Prostate gland (tissue), 2 donors: ENCODE measurements around the gene C1GALT1. TPM values are rescaled to one million over a fixed set of nuclear protein-coding genes. Genes with fewer than 3 reads are reported as not detected.
A peak's percentile ranks its signal among the peaks of the same experiment; 100 is the strongest.
"Not testable (repeated sequence)": the region's sequence is repeated elsewhere in the genome, so short reads cannot be mapped to it uniquely, and the experiment has no call there.

Source experiments
- DNase-seq: peaks from one replicate; pipeline ENCODE4 v3.0.0-alpha.2; 2019; ENCODE audit warnings: low spot score
- H3K27ac ChIP-seq, 2 donors: fragments of 200-600 bp; sonication (generic); 2 replicates each; pipeline ENCODE4 v1.5.1; 2017 to 2019
- H3K27me3 ChIP-seq: fragments of 200-600 bp; sonication (generic); replicated peaks from 2 replicates; pipeline ENCODE4 v1.5.1; 2019; ENCODE audit not compliant: insufficient read depth
- H3K36me3 ChIP-seq, 2 donors: fragments of 200-600 bp; sonication (generic); 1 replicate in 1 of 2; 2 replicates in 1 of 2; pipeline versions ENCODE4 v1.5.1 to v1.8.1; 2017 to 2019
- H3K4me1 ChIP-seq: fragments of 200-600 bp; sonication (generic); replicated peaks from 2 replicates; pipeline ENCODE4 v1.5.1; 2019
- H3K4me3 ChIP-seq, 2 donors: fragments of 200-600 bp; sonication (generic); 2 replicates each; pipeline ENCODE4 v1.5.1; 2017 to 2019
- H3K9me3 ChIP-seq: fragments of 200-600 bp; sonication (generic); 2 replicates; pipeline ENCODE4 v1.5.1; 2017
- CTCF ChIP-seq, 4 experiments: fragments of 200-600 bp in 2 of 4; fragments of 450-650 bp in 2 of 4; sonication (generic) in 2 of 4; IDR thresholded peaks; 1 replicate in 3 of 4; 2 replicates in 1 of 4; pipeline ENCODE4 v1.5.1; 2016 to 2019; ENCODE audit warnings: antibody characterized with exemption in 4 of 4, mild to moderate bottlenecking in 2 of 4, moderate library complexity in 2 of 4
- POLR2A ChIP-seq: fragments of 450-650 bp; IDR thresholded peaks from one replicate; pipeline ENCODE4 v1.6.1; 2016; ENCODE audit warnings: antibody characterized with exemption, mild to moderate bottlenecking
- POLR2AphosphoS5 ChIP-seq: sonication (generic); formaldehyde crosslinking; IDR thresholded peaks from one replicate; pipeline ENCODE4 v1.6.1; 2017; ENCODE audit warnings: antibody characterized with exemption
- WGBS: methylation state at CpG from one replicate; pipeline ENCODE4 v1.1.5; 2018; 5-methylcytosine and 5-hydroxymethylcytosine counted together
- intact Hi-C: fragments of 100-400 bp; cut with DNase I; formaldehyde crosslinking; loops from one replicate; pipeline ENCODE4 v1.14.2; 2022
- total RNA-seq, 2 donors: library from RNA; depleted of rRNA; stranded (reverse); fragments of >200 nt; gene quantifications; one replicate each; pipeline ENCODE4 v1.1.0, GENCODE V29; 2016

Gene C1GALT1
- 10 to 100 TPM; 16.1 to 16.8 TPM for total RNA-seq

- intact Hi-C loops: loop anchor here (10.0 kb wide), 1 partner anchor 382 kb away; the partner anchor contains the start of gene MIOS
- peak within 1 kb of the TSS; percentile 58 to 83 for H3K4me3 ChIP-seq
- peak; percentile 97 for DNase-seq
- WGBS: under 1% methylated on average over 72 of the region's 82 CpGs
- H3K36me3 ChIP-seq: no peaks in the 10 kb centered on the region
- peak; percentile 85 for TF ChIP-seq POLR2A
- TF ChIP-seq CTCF (IDR thresholded peaks at IDR 0.05): peak in 3 of 4 experiments; percentile 7 to 38 (median 34)
- peak; percentile 94 for TF ChIP-seq POLR2AphosphoS5
- H3K4me1 ChIP-seq: no peaks in the 10 kb centered on the region
- H3K9me3 ChIP-seq: no peaks in the 10 kb centered on the region
- no peaks in the 10 kb centered on the region for H3K27me3 ChIP-seq
- H3K27ac ChIP-seq: peak within 1 kb of the TSS; percentile 86 to 93
Observed at GRCh38 chr7:7182156-7183060, at the start of gene C1GALT1. Gene C1GALT1, plus strand, starts transcription at chr7:7182544. Its CDS starts 51,776 bp downstream, at chr7:7234320.

- Histone ChIP-seq H3K27ac (no peak overlapping the region), H3K27me3 (no peaks in the 10 kb centered on the region), H3K36me3 (no peaks in the 10 kb centered on the region), H3K4me3 (no peak overlapping the region), H3K9me3 (no peaks in the 10 kb centered on the region), H3K4me1 (no peaks in the 10 kb centered on the region)
- no peak for DNase-seq
- TF ChIP-seq POLR2AphosphoS5 (no peak), CTCF (IDR thresholded peaks at IDR 0.05) (no peak), POLR2A (no peak)
- WGBS: 82% methylated on average over 2 of the region's 2 CpGs
- intact Hi-C loops: no loop called here
Observed at GRCh38 chr7:7134046-7134445, 48.3 kb upstream of the C1GALT1 start.

- TF ChIP-seq CTCF (IDR thresholded peaks at IDR 0.05) (no peak), POLR2AphosphoS5 (no peak), POLR2A (no peak)
- 97% methylated on average over 1 of the region's 1 CpG for WGBS
- Histone ChIP-seq H3K27me3 (no peaks in the 10 kb centered on the region), H3K4me3 (no peak overlapping the region), H3K4me1 (no peaks in the 10 kb centered on the region), H3K36me3 (no peaks in the 10 kb centered on the region), H3K27ac (no peak overlapping the region), H3K9me3 (no peaks in the 10 kb centered on the region)
- no peak for DNase-seq
- intact Hi-C loops: no loop called here
Observed at GRCh38 chr7:7135074-7135473, 47.3 kb upstream of the C1GALT1 start.

- H3K4me1 ChIP-seq, intact Hi-C loops, DNase-seq, H3K27ac ChIP-seq, H3K9me3 ChIP-seq, H3K36me3 ChIP-seq, H3K4me3 ChIP-seq, H3K27me3 ChIP-seq: not testable (repeated sequence)
- 78% methylated on average over 1 of the region's 1 CpG for WGBS
Observed at GRCh38 chr7:7135924-7136323, 46.4 kb upstream of the C1GALT1 start.

GRCh38 chr7:7136466-7137381 is 45.6 kb upstream of the C1GALT1 start:
- Histone ChIP-seq H3K4me3 (no peak overlapping the region), H3K9me3 (no peaks in the 10 kb centered on the region), H3K36me3 (no peaks in the 10 kb centered on the region), H3K27me3 (no peaks in the 10 kb centered on the region), H3K27ac (no peak overlapping the region), H3K4me1 (no peaks in the 10 kb centered on the region)
- 36% methylated on average over 6 of the region's 6 CpGs for WGBS
- TF ChIP-seq CTCF (IDR thresholded peaks at IDR 0.05) (no peak), POLR2A (no peak), POLR2AphosphoS5 (no peak)
- intact Hi-C loops: no loop called here
- DNase-seq: no peak
